ES-I3 (cell line): Measurements from ENCODE around the gene ARL2.

ENCODE experiments used
- H3K36me3 ChIP-seq: 2 replicates; pipeline ENCODE4 v1.6.1; 2013; ENCODE audit warnings: mild to moderate bottlenecking, low read length, control low read depth, moderate library complexity; ENCODE audit not compliant: insufficient read depth
- H3K4me1 ChIP-seq: 2 replicates; pipeline ENCODE4 v1.6.1; 2013; ENCODE audit warnings: mild to moderate bottlenecking, control low read depth, low read length; ENCODE audit not compliant: insufficient read depth
- H3K9ac ChIP-seq: 2 replicates; pipeline ENCODE4 v1.6.1; 2013; ENCODE audit warnings: low read depth, mild to moderate bottlenecking, low read length, moderate library complexity
- H3K9me3 ChIP-seq: 2 replicates; pipeline ENCODE4 v1.6.1; 2013; ENCODE audit warnings: mild to moderate bottlenecking, low read length, moderate library complexity; ENCODE audit not compliant: control insufficient read depth, insufficient read depth

Gene ARL2

GRCh38 chr11:65045728-65046127 is 31.8 kb downstream of the ARL2 start:
- H3K4me1 ChIP-seq: no peaks in the 10 kb centered on the region
- peaks cover 5% of the 10 kb centered on the region; the same call in 1 of the 2 replicates for H3K36me3 ChIP-seq
- no peaks in the 10 kb centered on the region for H3K9me3 ChIP-seq
- H3K9ac ChIP-seq: no peak overlapping the region

- Histone ChIP-seq H3K36me3 (peaks cover 5% of the 10 kb centered on the region; the same call in 1 of the 2 replicates), H3K9ac (peak overlapping the region; percentile 30), H3K4me1 (no peaks in the 10 kb centered on the region), H3K9me3 (no peaks in the 10 kb centered on the region)
These were observed 33.8 kb downstream of the ARL2 start for GRCh38 chr11:65047581-65048422.

- Histone ChIP-seq H3K9ac (no peak overlapping the region), H3K36me3 (no peaks in the 10 kb centered on the region; the same call in 1 of the 2 replicates), H3K4me1 (no peaks in the 10 kb centered on the region), H3K9me3 (no peaks in the 10 kb centered on the region)
These were observed 37.5 kb downstream of the ARL2 start for GRCh38 chr11:65051398-65051858.

- no peaks in the 10 kb centered on the region for H3K36me3 ChIP-seq
- no peak overlapping the region for H3K9ac ChIP-seq
These were observed 40.0 kb downstream of the ARL2 start for GRCh38 chr11:65053827-65054508.

GRCh38 chr11:65055538-65055937 is 41.6 kb downstream of the ARL2 start:
- Histone ChIP-seq H3K4me1 (no peaks in the 10 kb centered on the region), H3K9me3 (no peaks in the 10 kb centered on the region), H3K36me3 (no peaks in the 10 kb centered on the region), H3K9ac (no peak overlapping the region)

More at GRCh38 chr11:65053827-65054508, 40.0 kb downstream of the ARL2 start:
- Histone ChIP-seq H3K4me1 (no peaks in the 10 kb centered on the region), H3K9me3 (no peaks in the 10 kb centered on the region)

GRCh38 chr11:65056999-65057398 is 43.0 kb downstream of the ARL2 start:
- no peaks in the 10 kb centered on the region for H3K9me3 ChIP-seq
- H3K9ac ChIP-seq: no peak overlapping the region
- no peaks in the 10 kb centered on the region for H3K4me1 ChIP-seq
- H3K36me3 ChIP-seq: no peaks in the 10 kb centered on the region

- Histone ChIP-seq H3K9me3 (no peaks in the 10 kb centered on the region), H3K9ac (no peak overlapping the region), H3K36me3 (no peaks in the 10 kb centered on the region), H3K4me1 (no peaks in the 10 kb centered on the region)
These were observed 43.6 kb downstream of the ARL2 start for GRCh38 chr11:65057526-65057925.

GRCh38 chr11:65058012-65058411 is 44.1 kb downstream of the ARL2 start:
- Histone ChIP-seq H3K36me3 (no peaks in the 10 kb centered on the region), H3K4me1 (no peaks in the 10 kb centered on the region), H3K9ac (no peak overlapping the region), H3K9me3 (no peaks in the 10 kb centered on the region)

GRCh38 chr11:65058419-65059054 is 44.6 kb downstream of the ARL2 start, which contains the start of gene NAALADL1:
NAALADL1 (minus strand) TSS chr11:65058553; CDS start chr11:65058521, 32 bp downstream.
- no peak within 1 kb of the TSS for H3K9ac ChIP-seq
- H3K9me3 ChIP-seq: no peaks in the 10 kb centered on the region
- no peaks in the 10 kb centered on the region for H3K36me3 ChIP-seq
- no peaks in the 10 kb centered on the region for H3K4me1 ChIP-seq

GRCh38 chr11:65059523-65059922 is 45.6 kb downstream of the ARL2 start:
- H3K9me3 ChIP-seq: no peaks in the 10 kb centered on the region
- H3K4me1 ChIP-seq: no peaks in the 10 kb centered on the region
- no peak overlapping the region for H3K9ac ChIP-seq
- no peaks in the 10 kb centered on the region for H3K36me3 ChIP-seq

- H3K4me1 ChIP-seq: no peaks in the 10 kb centered on the region
- H3K9me3 ChIP-seq: no peaks in the 10 kb centered on the region
- H3K36me3 ChIP-seq: no peaks in the 10 kb centered on the region
- no peak overlapping the region for H3K9ac ChIP-seq
These were observed 46.2 kb downstream of the ARL2 start for GRCh38 chr11:65059959-65060824.

- Histone ChIP-seq H3K4me1 (no peaks in the 10 kb centered on the region), H3K9ac (no peak overlapping the region), H3K9me3 (no peaks in the 10 kb centered on the region), H3K36me3 (no peaks in the 10 kb centered on the region)
These were observed 47.0 kb downstream of the ARL2 start for GRCh38 chr11:65060913-65061408.

GRCh38 chr11:65063532-65063931 is 49.6 kb downstream of the ARL2 start:
- H3K4me1 ChIP-seq: peaks cover 5% of the 10 kb centered on the region; the same call in 1 of the 2 replicates
- H3K9me3 ChIP-seq: no peaks in the 10 kb centered on the region
- no peak overlapping the region for H3K9ac ChIP-seq
- H3K36me3 ChIP-seq: no peaks in the 10 kb centered on the region
